Measurements from ENCODE around the gene UBN2. TPM values are rescaled to one million over a fixed set of nuclear protein-coding genes. Genes with fewer than 3 reads are reported as not detected.
"Not testable (repeated sequence)": the region's sequence is repeated elsewhere in the genome, so short reads cannot be mapped to it uniquely, and the experiment has no call there.

UBN2 gene
- 12.4 and 13.0 TPM in 2 replicates for total RNA-seq (2014; rRNA removed; shearing (Covaris generic))

DNA sequence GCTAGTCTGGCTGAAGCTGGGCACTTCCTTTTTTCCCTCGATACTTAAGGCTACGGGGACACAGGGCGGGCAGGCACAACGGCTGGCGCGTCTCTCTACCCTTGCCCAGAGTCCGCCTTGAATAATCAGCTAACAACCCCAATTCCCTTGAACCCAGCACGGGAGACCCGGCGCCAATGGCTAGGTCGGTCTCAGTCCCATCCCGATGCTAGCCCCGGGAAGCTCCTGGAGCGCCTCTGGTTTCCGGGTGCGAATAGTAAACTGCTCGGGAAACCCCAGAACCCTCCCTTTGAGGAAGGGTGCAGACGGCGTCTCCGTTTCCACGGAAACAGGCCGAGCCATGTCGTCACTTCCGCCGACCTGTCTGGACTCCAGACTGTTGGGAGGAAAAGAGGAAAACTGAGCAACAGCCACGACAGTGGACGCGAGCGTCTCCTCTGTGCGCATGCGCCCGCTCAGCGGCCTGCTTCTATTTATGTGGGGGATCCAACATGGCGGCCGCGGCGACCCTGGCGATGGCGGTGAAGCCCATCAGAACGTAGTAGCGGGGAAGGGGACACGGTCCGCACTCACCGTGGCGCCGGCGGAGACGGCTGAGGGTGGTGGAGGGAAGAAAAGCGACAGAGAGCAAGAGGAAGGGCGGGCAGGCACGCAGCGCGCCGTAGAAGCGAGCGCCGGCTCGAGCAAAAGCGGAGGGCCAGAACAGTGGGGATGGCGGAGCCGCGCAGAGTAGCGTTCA, at the start of gene UBN2:
UBN2 (plus strand) TSS at position 464 of the 739 bp plus-strand sequence; CDS start at position 712, 248 bp downstream.
- peaks cover 8% of the 10 kb centered on the region for H3K4me1 ChIP-seq
- H3K36me3 ChIP-seq, result no peaks in the 10 kb centered on the region
- no peaks in the 10 kb centered on the region for H3K27me3 ChIP-seq
- H3K9me3 ChIP-seq (replicated peaks), result no peaks in the 10 kb centered on the region
- peak within 1 kb of the TSS; percentile 40; the same call in 1 of the 2 replicates for H3K27ac ChIP-seq
- peak within 1 kb of the TSS; percentile 89 for H3K4me3 ChIP-seq
- DNase-seq, result peak; percentile 97 to 99

DNA sequence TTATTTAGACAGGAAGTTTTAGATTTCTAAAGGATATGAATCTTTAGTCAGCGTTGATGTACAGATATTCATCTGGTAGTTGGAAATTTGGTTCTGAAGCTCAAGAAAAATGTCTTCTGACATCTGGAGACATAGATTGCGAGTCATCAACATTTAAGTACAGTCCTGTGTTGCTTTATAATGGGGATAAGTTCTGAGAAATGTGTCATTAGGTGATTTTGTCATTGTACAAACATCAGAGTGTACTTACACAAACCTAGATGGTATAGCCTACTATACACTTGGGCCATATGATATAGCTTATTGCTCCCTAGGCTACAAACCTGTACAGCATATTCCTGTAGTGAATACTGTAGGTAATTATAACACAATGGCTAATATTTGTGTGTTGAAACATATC, 49.6 kb upstream of the UBN2 start:
- H3K9me3 ChIP-seq (replicated peaks), result no peaks in the 10 kb centered on the region
- H3K27me3 ChIP-seq, result no peaks in the 10 kb centered on the region
- no peak for DNase-seq
- no peaks in the 10 kb centered on the region for H3K4me1 ChIP-seq
- no peak overlapping the region for H3K4me3 ChIP-seq
- H3K36me3 ChIP-seq, result no peaks in the 10 kb centered on the region
- no peak overlapping the region for H3K27ac ChIP-seq

DNA sequence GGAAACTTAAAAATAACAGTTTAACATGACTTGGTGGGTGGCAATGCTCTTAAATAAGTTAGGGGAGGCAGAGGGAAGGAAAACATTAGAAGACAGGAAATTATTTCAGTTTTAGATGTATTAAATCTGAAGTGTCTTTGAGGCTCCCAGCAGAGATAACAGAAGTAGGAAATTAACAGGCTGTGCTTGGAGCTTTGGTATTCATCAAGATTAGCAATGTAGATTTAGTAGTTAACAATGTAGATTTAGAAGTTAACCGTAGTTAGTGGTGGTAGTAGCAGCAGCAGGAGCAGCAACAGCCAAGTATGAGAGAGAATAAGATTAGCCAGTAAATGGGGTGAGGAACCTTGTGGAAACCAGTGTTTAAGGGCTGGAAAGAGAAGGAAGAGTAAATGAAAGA, 48.7 kb upstream of the UBN2 start:
- Histone ChIP-seq H3K9me3 (replicated peaks) (no peaks in the 10 kb centered on the region), H3K4me3 (no peak overlapping the region), H3K4me1 (no peaks in the 10 kb centered on the region), H3K27me3 (no peaks in the 10 kb centered on the region), H3K36me3 (no peaks in the 10 kb centered on the region), H3K27ac (no peak overlapping the region)
- no peak for DNase-seq

DNA sequence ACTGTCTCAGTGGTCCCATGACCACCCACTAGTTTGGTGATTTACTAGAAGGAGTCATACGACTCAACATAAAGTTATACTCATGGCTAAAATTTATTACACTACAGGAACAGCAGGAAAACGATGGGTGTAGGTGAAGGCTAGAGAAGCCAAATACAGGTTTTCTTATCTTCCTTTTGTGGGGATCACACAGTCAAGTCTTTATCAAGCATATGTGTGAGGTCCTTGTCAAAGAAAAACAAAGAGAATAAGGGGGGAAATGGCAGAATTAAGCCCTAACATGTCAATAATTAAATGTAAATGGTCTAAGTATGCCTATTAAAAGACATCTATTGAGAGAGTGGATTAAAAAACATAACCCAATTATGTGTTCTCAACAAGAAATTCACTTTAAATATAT, 47.8 kb upstream of the UBN2 start:
- H3K27me3 ChIP-seq, result no peaks in the 10 kb centered on the region
- H3K9me3 ChIP-seq (replicated peaks), result no peaks in the 10 kb centered on the region
- no peaks in the 10 kb centered on the region for H3K4me1 ChIP-seq
- no peak overlapping the region for H3K4me3 ChIP-seq
- no peak for DNase-seq
- H3K27ac ChIP-seq, result no peak overlapping the region
- no peaks in the 10 kb centered on the region for H3K36me3 ChIP-seq

DNA sequence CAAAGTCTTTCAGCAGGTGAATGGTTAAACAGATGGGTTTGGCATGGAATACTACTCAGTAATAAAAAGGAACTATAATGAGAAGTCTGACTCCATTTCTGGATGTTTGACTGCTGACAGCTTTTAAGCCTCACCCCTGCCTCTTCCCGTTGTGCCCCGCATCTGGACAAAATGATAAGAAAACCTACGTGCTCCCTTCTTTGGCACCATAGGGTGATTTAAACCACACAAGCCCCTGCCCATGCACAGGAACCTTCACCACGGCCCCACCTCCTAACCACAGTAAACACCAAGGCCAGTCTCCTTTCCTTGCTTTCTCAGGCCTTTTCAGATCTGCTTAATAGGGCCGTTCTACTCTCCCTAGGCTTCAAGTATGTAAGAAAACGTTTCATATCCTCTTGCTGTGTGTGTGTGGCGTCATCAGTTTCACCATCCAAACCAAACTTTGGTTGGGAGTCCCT, 47.1 kb upstream of the UBN2 start:
- H3K9me3 ChIP-seq (replicated peaks), result no peaks in the 10 kb centered on the region
- no peaks in the 10 kb centered on the region for H3K27me3 ChIP-seq
- no peak for DNase-seq
- H3K36me3 ChIP-seq, result no peaks in the 10 kb centered on the region
- no peaks in the 10 kb centered on the region for H3K4me1 ChIP-seq
- no peak overlapping the region for H3K27ac ChIP-seq
- H3K4me3 ChIP-seq, result no peak overlapping the region

DNA sequence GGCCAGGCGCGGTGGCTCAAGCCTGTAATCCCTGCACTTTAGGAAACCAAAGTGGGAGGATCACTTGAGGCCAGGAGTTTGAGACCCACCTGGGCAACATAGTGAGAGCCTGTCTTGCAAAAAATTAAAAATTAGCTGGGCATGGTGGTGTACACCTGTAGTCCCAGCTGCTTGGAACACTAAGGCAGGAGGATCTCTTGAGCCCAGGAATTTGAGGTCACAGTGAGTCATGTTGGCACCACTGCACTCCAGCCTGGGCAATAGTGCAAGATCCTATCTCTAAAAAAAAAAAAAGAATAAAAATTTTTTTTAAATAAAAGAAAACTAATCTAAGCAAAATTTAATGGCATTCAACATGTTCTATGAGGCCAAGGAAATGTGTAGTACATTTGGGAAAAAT, 44.9 kb upstream of the UBN2 start:
- Histone ChIP-seq H3K36me3 (no peaks in the 10 kb centered on the region), H3K27ac (no peak overlapping the region), H3K4me1 (no peaks in the 10 kb centered on the region), H3K9me3 (replicated peaks) (no peaks in the 10 kb centered on the region), H3K4me3 (no peak overlapping the region), H3K27me3 (no peaks in the 10 kb centered on the region)
- DNase-seq, result no peak

DNA sequence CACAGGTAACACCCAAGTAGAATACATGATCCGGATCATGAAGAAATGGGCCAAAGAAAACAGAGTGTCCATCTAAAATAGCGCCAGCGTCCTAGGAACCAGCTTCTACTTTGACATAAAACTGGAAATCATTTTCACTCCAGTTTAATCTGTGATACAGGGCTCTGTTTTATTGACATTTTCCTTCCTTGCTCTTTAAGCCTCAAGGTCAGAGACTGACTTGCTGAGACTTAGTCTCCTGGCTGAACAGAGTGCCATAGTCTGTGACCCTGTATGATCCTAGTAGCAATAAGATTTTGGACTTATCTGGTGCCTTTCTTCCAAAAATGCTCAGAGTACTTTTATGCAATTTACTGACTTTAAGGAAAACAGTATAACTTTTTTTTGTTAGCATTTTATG, 41.7 kb upstream of the UBN2 start:
- no peaks in the 10 kb centered on the region for H3K27me3 ChIP-seq
- no peak for DNase-seq
- no peak overlapping the region for H3K27ac ChIP-seq
- H3K4me3 ChIP-seq, result no peak overlapping the region
- no peaks in the 10 kb centered on the region for H3K36me3 ChIP-seq
- no peaks in the 10 kb centered on the region for H3K9me3 ChIP-seq (replicated peaks)
- no peaks in the 10 kb centered on the region for H3K4me1 ChIP-seq

DNA sequence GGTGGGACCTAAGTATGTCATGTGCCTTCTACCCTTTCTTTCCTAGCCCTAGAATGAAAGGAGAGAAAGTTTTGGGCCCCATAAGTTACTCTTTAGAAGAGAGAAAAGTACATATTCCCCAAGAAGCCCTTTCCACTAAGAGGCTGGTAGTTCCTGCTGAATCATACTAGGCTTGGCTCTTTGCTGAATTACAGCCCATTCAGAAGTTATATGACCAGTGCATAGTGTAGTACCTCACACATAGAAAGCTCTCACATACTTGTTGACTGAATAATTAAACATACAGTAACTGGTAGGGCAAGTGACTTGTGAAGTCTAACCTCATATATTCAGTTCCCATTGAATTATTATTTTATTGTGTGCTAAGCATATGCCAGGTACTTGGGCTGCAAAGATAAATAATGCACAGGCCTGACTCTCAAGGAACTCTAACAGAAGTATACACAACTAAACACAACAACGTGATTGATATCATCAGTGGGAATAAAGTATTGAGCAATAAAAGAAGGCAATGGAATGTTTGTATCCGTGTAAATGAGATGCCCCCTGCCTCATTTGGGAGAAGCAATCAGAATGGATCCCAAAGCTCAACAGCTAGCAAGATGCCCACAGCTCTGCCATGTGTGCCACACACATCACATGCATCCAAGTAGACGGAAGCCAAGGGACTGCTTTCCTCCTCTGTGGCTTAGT, 38.9 kb upstream of the UBN2 start:
- no peak overlapping the region for H3K27ac ChIP-seq
- DNase-seq, result no peak
- H3K36me3 ChIP-seq, result no peaks in the 10 kb centered on the region
- no peaks in the 10 kb centered on the region for H3K4me1 ChIP-seq
- H3K27me3 ChIP-seq, result no peaks in the 10 kb centered on the region
- no peaks in the 10 kb centered on the region for H3K9me3 ChIP-seq (replicated peaks)
- H3K4me3 ChIP-seq, result no peak overlapping the region

DNA sequence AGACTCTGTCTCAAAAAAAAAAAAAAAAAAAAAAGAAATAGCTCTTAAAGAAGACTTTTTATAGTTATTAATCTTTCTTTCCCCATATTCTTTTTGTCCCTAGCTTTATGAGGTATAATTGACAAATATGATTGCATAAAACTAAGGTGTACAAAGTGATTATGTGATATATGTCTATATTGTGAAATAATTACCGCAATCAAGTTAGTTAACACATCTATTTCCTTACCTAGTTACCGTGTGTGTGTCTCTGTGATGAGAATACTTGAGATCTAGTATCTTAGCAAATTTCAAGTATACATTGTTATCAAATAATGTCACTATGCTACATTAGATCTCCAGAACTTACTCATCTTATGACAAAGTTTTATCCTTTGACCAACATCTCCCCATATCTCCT, 30.7 kb upstream of the UBN2 start:
- no peaks in the 10 kb centered on the region for H3K4me1 ChIP-seq

DNA sequence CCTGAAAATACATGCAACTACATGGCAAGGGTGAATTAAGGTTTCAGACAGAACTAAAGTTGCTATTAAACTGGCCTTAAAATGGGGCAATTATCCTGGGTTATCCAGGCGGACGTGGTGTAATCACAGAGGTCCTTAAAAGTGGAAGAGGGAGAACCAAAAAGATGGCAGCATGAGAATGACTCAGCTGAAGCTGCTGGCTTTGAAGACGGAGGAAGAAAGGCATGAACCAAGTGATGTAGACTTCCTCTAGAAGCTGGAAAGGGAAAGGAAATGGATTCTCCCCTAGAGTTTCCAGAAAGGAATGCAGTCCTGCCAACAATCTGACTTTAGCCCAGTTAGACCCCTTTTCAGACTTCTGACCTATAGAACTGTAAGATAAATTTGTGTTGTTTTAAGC, 27.0 kb upstream of the UBN2 start:
- no peak overlapping the region for H3K27ac ChIP-seq
- no peaks in the 10 kb centered on the region for H3K9me3 ChIP-seq (replicated peaks)
- no peak for DNase-seq
- no peaks in the 10 kb centered on the region for H3K27me3 ChIP-seq
- no peaks in the 10 kb centered on the region for H3K4me1 ChIP-seq
- no peak overlapping the region for H3K4me3 ChIP-seq
- H3K36me3 ChIP-seq, result no peaks in the 10 kb centered on the region

More for the DNA sequence above, 30.7 kb upstream of the UBN2 start:
- H3K9me3 ChIP-seq (replicated peaks), result no peaks in the 10 kb centered on the region
- H3K27ac ChIP-seq, result no peak overlapping the region
- H3K4me3 ChIP-seq, result no peak overlapping the region
- no peaks in the 10 kb centered on the region for H3K27me3 ChIP-seq
- DNase-seq, result no peak
- H3K36me3 ChIP-seq, result no peaks in the 10 kb centered on the region

DNA sequence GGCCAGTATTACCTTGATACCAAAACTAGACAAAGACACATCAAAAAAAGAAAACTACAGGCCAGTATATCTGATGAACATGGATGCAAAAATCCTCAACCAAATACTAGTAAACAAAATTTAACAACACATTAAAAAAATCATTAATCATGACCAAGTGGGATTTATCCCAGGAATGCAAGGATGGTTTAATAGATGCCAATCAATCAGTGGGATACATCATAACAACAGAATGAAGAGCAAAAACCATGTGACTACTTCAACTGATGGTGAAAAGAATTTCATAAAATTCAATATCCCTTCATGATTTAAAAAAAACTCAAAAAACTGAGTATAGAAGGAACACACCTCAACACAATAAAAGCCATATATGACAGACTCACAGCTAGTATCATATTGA, 25.2 kb upstream of the UBN2 start:
- H3K4me1 ChIP-seq, result no peaks in the 10 kb centered on the region
- no peak overlapping the region for H3K4me3 ChIP-seq
- no peak for DNase-seq
- no peaks in the 10 kb centered on the region for H3K27me3 ChIP-seq
- H3K27ac ChIP-seq, result no peak overlapping the region
- no peaks in the 10 kb centered on the region for H3K36me3 ChIP-seq
- H3K9me3 ChIP-seq (replicated peaks), result no peaks in the 10 kb centered on the region

DNA sequence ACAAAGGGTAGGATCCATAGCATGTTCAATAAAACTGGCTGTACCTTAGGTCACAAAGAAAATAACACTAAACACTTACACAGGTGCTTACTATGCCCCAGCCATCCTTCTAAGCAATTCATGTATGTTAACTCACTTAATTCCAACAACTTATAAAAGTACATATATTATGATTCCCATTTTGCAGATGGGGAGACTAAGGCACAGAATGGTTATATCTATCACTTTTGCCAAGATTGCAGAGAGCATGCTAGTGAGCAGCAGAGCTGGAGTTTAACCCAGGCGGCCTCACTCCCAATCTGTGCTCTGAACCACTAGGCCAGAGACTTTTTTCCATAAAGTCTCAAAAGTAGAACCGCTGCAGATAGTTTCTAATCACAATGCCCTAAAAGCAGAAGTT, 18.9 kb upstream of the UBN2 start:
- H3K27me3 ChIP-seq, result no peaks in the 10 kb centered on the region

DNA sequence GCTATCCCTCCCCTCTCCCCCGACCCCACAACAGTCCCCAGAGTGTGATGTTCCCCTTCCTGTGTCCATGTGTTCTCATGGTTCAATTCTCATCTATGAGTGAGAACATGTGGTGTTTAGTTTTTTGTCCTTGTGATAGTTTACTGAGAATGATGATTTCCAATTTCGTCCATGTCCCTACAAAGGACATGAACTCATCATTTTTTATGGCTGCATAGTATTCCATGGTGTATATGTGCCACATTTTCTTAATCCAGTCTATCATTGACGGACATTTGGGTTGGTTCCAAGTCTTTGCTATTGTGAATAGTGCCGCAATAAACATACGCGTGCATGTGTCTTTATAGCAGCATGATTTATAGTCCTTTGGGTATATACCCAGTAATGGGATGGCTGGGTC, 17.5 kb upstream of the UBN2 start:
- H3K9me3 ChIP-seq (replicated peaks); DNase-seq; H3K27me3 ChIP-seq: not testable (repeated sequence)

More for the DNA sequence above, 18.9 kb upstream of the UBN2 start:
- Histone ChIP-seq H3K4me3 (no peak overlapping the region), H3K4me1 (no peaks in the 10 kb centered on the region), H3K36me3 (no peaks in the 10 kb centered on the region), H3K27ac (no peak overlapping the region), H3K9me3 (replicated peaks) (no peaks in the 10 kb centered on the region)
- DNase-seq, result no peak

DNA sequence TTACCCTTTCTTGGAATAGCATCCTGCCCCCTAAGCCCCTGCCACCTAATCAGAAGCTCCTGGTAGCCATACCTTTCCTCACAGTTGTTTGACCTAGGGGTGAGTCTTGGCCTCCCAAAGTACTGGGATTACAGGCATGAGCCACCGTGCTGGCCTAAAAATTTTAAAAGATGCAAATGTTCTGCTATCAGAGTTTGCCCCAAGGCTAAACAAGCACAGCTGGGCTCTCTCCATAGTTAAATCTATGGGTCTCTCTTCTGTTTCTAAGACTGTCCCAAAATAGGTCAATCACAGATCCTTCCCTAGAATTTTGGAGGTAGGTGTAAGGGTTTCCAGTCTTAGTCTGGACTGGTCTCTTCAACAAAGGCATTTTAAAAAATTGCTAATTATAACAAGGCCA, 12.9 kb upstream of the UBN2 start:
- Histone ChIP-seq H3K4me3 (no peak overlapping the region), H3K4me1 (no peaks in the 10 kb centered on the region), H3K27ac (no peak overlapping the region), H3K36me3 (no peaks in the 10 kb centered on the region), H3K27me3 (no peaks in the 10 kb centered on the region; the same call in 1 of the 2 replicates), H3K9me3 (replicated peaks) (0 out of 2 replicates have a peak, but pooled peaks cover 2% of the 10 kb centered on the region)
- peak in 1 of 2 experiments; percentile 4 for DNase-seq

More for the DNA sequence above, 17.5 kb upstream of the UBN2 start:
- H3K27ac ChIP-seq, H3K4me3 ChIP-seq, H3K36me3 ChIP-seq, H3K4me1 ChIP-seq: not testable (repeated sequence)

DNA sequence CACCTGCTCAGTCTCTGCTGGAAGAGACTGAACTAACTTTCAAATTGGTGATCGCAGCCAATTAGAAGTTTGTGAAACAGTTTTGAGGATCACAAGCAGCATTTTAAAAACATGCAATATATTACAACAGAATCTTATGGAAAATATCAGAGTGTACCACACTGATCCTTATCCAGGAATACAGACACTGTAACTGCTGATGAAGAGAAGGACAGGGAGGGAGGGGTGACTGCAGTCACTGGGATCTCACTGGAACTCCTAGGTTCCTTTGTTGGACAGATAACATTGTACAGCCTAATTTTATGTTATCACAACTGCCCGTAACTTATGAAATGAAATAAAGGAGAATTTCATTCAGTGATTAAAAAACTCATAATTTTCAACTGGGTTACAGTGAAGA, 6.8 kb upstream of the UBN2 start:
- Histone ChIP-seq H3K4me1 (no peaks in the 10 kb centered on the region), H3K4me3 (no peak overlapping the region), H3K9me3 (replicated peaks) (0 out of 2 replicates have a peak, but pooled peaks cover 2% of the 10 kb centered on the region), H3K27me3 (no peaks in the 10 kb centered on the region; the same call in 1 of the 2 replicates), H3K27ac (no peak overlapping the region), H3K36me3 (no peaks in the 10 kb centered on the region)
- no peak for DNase-seq

Data from SJCRH30 (cell line).